Measurements from ENCODE around the gene GOSR2.

DNA sequence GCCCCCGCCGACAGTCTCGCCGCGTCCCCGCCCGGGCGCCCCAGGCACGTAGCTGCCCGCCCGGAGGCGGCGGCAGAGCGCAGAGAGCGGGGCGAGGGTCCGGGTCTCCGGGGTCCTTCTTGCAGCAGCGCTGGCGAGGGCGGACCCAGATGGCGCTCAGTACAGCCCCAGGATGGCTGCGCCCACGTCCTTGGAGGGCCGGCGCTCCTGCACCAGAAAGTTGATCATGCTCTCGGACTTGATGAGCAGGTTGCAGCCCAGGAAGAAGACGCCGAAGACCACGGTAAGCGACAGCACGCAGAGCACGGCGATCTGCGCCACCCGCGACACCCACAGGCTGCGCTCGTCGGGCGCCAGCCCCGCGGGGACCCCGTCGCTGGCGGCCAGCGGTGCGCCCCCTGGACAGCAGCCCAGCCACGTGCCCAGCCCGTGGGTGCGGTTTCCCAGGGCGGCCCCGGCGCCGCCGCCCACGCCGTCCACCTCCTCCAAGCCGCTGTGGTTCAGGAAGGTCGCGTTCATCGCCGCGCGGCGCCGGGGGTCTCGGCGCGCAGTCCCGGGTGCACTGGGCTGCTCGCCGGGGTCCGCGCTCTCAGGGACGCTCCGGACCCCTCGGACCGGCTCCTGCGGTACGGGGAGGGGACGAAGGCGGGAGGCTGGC, 55.7 kb downstream of the GOSR2 start:
- TF ChIP-seq, protein P1, sequence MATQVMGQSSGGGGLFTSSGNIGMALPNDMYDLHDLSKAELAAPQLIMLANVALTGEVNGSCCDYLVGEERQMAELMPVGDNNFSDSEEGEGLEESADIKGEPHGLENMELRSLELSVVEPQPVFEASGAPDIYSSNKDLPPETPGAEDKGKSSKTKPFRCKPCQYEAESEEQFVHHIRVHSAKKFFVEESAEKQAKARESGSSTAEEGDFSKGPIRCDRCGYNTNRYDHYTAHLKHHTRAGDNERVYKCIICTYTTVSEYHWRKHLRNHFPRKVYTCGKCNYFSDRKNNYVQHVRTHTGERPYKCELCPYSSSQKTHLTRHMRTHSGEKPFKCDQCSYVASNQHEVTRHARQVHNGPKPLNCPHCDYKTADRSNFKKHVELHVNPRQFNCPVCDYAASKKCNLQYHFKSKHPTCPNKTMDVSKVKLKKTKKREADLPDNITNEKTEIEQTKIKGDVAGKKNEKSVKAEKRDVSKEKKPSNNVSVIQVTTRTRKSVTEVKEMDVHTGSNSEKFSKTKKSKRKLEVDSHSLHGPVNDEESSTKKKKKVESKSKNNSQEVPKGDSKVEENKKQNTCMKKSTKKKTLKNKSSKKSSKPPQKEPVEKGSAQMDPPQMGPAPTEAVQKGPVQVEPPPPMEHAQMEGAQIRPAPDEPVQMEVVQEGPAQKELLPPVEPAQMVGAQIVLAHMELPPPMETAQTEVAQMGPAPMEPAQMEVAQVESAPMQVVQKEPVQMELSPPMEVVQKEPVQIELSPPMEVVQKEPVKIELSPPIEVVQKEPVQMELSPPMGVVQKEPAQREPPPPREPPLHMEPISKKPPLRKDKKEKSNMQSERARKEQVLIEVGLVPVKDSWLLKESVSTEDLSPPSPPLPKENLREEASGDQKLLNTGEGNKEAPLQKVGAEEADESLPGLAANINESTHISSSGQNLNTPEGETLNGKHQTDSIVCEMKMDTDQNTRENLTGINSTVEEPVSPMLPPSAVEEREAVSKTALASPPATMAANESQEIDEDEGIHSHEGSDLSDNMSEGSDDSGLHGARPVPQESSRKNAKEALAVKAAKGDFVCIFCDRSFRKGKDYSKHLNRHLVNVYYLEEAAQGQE (IDR thresholded peaks at IDR 0.05; ENCODE audit: insufficient read depth in 1 of 2, low read depth in 2 of 2, low read length in 2 of 2) = no peak
- no peak for TF ChIP-seq POLR2AphosphoS5 (IDR thresholded peaks at IDR 0.05; ENCODE audit: low read depth, low read length)
